ENCODE measurements around the gene DNAL1.

Gene DNAL1

GRCh38 chr14:73637830-73638229 is 7.0 kb upstream of the DNAL1 start:
- Histone ChIP-seq H3K27ac (ENCODE audit: extremely low read depth, low read depth, low read length) (no peak overlapping the region), H3K9me3 (ENCODE audit: control insufficient read depth, insufficient read depth, low read depth, low read length) (no peaks in the 10 kb centered on the region), H3K4me1 (ENCODE audit: control insufficient read depth, insufficient read depth, low read length) (no peaks in the 10 kb centered on the region), H3K4me3 (ENCODE audit: low read depth, low read length) (no peak overlapping the region), H3K36me3 (ENCODE audit: control insufficient read depth in 2 of 2, insufficient read depth in 1 of 2, low read length in 2 of 2) (no peaks in the 10 kb centered on the region)
- ChIA-PET CTCF (interaction anchor here (0.8 to 1.0 kb wide), 2 partner anchors 19 to 147 kb away, joined by 3 to 4 read pairs; partner anchors contain the start of gene RIOX1), POLR2A (interaction anchor here (0.7 kb wide), 1 partner anchor 24 kb away, joined by 5 read pairs; no protein-coding TSS in a partner anchor)
- TF ChIP-seq ZBTB10 (tag by site-specific recombination; IDR thresholded peaks at IDR 0.05): no peak
- no peak for TF ChIP-seq ZNF596 (tag by site-specific recombination; IDR thresholded peaks at IDR 0.05)
- no peak for TF ChIP-seq BCL6B (tag by site-specific recombination; IDR thresholded peaks at IDR 0.05)
- no peak for TF ChIP-seq ZBTB21 (tag by site-specific recombination; IDR thresholded peaks at IDR 0.05)
- no peak for TF ChIP-seq ZBTB1 (tag by site-specific recombination; IDR thresholded peaks at IDR 0.05)
- no peak for TF ChIP-seq ZNF221 (tag by site-specific recombination; IDR thresholded peaks at IDR 0.05; ENCODE audit: borderline replicate concordance)
- TF ChIP-seq PATZ1 (tag by site-specific recombination; IDR thresholded peaks at IDR 0.05): no peak
- no peak for TF ChIP-seq ZNF518A (tag by site-specific recombination; conservative IDR thresholded peaks at IDR 0.05; ENCODE audit: low read depth)
- no peak for TF ChIP-seq ZBTB11 (tag by site-specific recombination; conservative IDR thresholded peaks at IDR 0.05; ENCODE audit: low read depth)
- TF ChIP-seq ZNF391 (tag by site-specific recombination; IDR thresholded peaks at IDR 0.05; ENCODE audit: borderline replicate concordance, low read depth): no peak
- no peak for TF ChIP-seq ZNF292 (tag by site-specific recombination; IDR thresholded peaks at IDR 0.05; ENCODE audit: borderline replicate concordance, low read depth)
- TF ChIP-seq ZNF623 (tag by site-specific recombination; IDR thresholded peaks at IDR 0.05): no peak
- no peak for TF ChIP-seq KLF16 (tag by site-specific recombination; IDR thresholded peaks at IDR 0.05)

All from HEK293 (cell line).